Gastroesophageal sphincter (tissue), 3 donors: ENCODE measurements around the gene PLXNA3.

Experiments
- CTCF ChIP-seq, 4 experiments: fragments of 200-600 bp in 2 of 4; fragments of 450-650 bp in 2 of 4; sonication (generic) in 1 of 4; IDR thresholded peaks; one replicate each; pipeline ENCODE4 v1.5.1; 2017 to 2019; ENCODE audit warnings: antibody characterized with exemption in 4 of 4, mild to moderate bottlenecking in 2 of 4, moderate library complexity in 2 of 4
- POLR2A ChIP-seq, 2 donors: fragments of 450-650 bp; IDR thresholded peaks; one replicate each; pipeline ENCODE4 v1.6.1; 2017; ENCODE audit warnings: antibody characterized with exemption in 2 of 2, mild to moderate bottlenecking in 2 of 2, moderate library complexity in 1 of 2
- POLR2AphosphoS5 ChIP-seq: sonication (generic); formaldehyde crosslinking; IDR thresholded peaks from one replicate; pipeline ENCODE4 v1.6.1; 2017; ENCODE audit warnings: antibody characterized with exemption

DNA sequence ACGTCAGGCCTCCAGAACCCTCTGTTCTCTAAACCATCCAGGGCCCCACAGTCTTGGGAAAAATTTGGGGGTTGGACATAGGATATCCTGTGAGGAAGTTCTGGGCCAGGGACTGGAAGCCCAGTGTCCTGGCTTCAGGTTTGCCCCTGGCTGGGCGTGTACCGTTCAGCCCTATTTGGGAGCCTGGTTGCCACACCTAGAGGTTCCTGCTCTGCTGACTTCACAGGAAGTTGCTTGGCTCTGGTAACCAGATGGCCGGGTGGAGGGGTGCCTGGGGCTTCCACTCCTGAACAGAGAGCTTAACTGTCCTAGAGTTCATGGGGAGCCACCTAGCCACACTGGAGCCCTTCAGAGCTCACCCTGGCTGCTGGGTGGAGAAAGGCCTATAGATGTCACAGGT lies 45.6 kb upstream of the PLXNA3 start:
- TF ChIP-seq CTCF (IDR thresholded peaks at IDR 0.05) (no peak), POLR2AphosphoS5 (no peak), POLR2A (IDR thresholded peaks at IDR 0.05) (no peak)
